GM12878 (cell line): ENCODE data around the gene COL4A4. TPM values are rescaled to one million over a fixed set of nuclear protein-coding genes. Genes with fewer than 3 reads are reported as not detected.

Experiments
- ATAC-seq: fragments of 200-7000 bp; cut with Tn5 transposase; 3 replicates; pipeline ENCODE4 v1.9.1; 2020; ENCODE audit warnings: mild to moderate bottlenecking, moderate library complexity
- BruUV-seq: library from RNA; stranded (reverse); fragments of 400-500 nt; replicated peaks from 2 replicates; lab custom pipeline; 2021; lab: Mats Ljungman, UMichigan
- CTCF ChIA-PET: fragments of 300-600 bp; sonication (Branson Sonifier 250); formaldehyde crosslinking; extraction: SDS; loops from one replicate; lab custom pipeline; 2021; ENCODE audit warnings: inconsistent platforms; lab: Yijun Ruan, JAX
- POLR2A ChIA-PET: fragments of 350-600 bp; formaldehyde crosslinking; extraction: SDS; loops from one replicate; lab custom pipeline; 2021; ENCODE audit warnings: inconsistent platforms; lab: Charles Lee
- RAD21 ChIA-PET: fragments of 300-600 bp; sonication (Branson Sonifier 250); formaldehyde crosslinking; loops from one replicate; lab custom pipeline; 2023; ENCODE audit warnings: antibody characterized with exemption; ENCODE audit not compliant: unreplicated experiment; lab: Charles Lee
- SMC1A ChIA-PET: fragments of 300-600 bp; sonication (Branson Sonifier 250); formaldehyde crosslinking; loops from one replicate; lab custom pipeline; 2023; ENCODE audit not compliant: unreplicated experiment, uncharacterized antibody; lab: Charles Lee
- DNase-seq: peaks from one replicate; pipeline ENCODE4 v3.0.0-alpha.2; 2011; ENCODE audit warnings: low read depth, low spot score
- FAIRE-seq: peaks from 3 replicates; lab custom pipeline; 2011; peaks lifted over from hg19 to GRCh38; lab: Jason Lieb, UNC
- H2AFZ ChIP-seq: 2 replicates; pipeline ENCODE4 v1.6.0; 2011; ENCODE audit warnings: low read depth, low read length, control low read depth; ENCODE audit not compliant: control insufficient read depth
- H3K27ac ChIP-seq: 2 replicates; pipeline ENCODE4 v1.5.1; 2011; ENCODE audit warnings: control low read depth; ENCODE audit not compliant: control insufficient read depth, insufficient read depth
- H3K27me3 ChIP-seq, 2 experiments: replicated peaks in 1 of 2; 2 replicates each; pipeline versions ENCODE4 v1.6.0 to v1.6.1; 2011; ENCODE audit warnings: low read length in 1 of 2; ENCODE audit not compliant: control insufficient read depth in 2 of 2, insufficient read depth in 2 of 2
- H3K36me3 ChIP-seq, 2 experiments: 2 replicates each; pipeline ENCODE4 v1.5.1; 2011; ENCODE audit warnings: low read length in 1 of 2; ENCODE audit not compliant: control insufficient read depth in 2 of 2, insufficient read depth in 2 of 2
- H3K4me1 ChIP-seq: 2 replicates; pipeline ENCODE4 v1.6.1; 2011; ENCODE audit warnings: mild to moderate bottlenecking, low read length, moderate library complexity, mixed read lengths; ENCODE audit not compliant: control insufficient read depth, insufficient read depth
- H3K4me2 ChIP-seq: 2 replicates; pipeline ENCODE4 v1.6.0; 2011; ENCODE audit warnings: control low read depth; ENCODE audit not compliant: control insufficient read depth, insufficient read depth
- H3K4me3 ChIP-seq: fragments of 200-600 bp; sonication (generic); 2 replicates; pipeline ENCODE4 v1.5.1; 2016
- H3K79me2 ChIP-seq: 2 replicates; pipeline ENCODE4 v1.6.0; 2011; ENCODE audit warnings: low read length; ENCODE audit not compliant: control insufficient read depth, insufficient read depth
- H3K9ac ChIP-seq: 2 replicates; pipeline ENCODE4 v1.8.0; 2011; ENCODE audit warnings: low read length, control low read depth, mixed read lengths; ENCODE audit not compliant: control insufficient read depth, insufficient read depth
- H3K9me3 ChIP-seq: replicated peaks from 3 replicates; pipeline ENCODE4 v1.5.1; 2011; ENCODE audit warnings: mild to moderate bottlenecking, low read length; ENCODE audit not compliant: control insufficient read depth, insufficient read depth
- H4K20me1 ChIP-seq: 2 replicates; pipeline ENCODE4 v1.6.0; 2011; ENCODE audit not compliant: control insufficient read depth, insufficient read depth
- ATF7 ChIP-seq: fragments of 450-650 bp; IDR thresholded peaks from 2 replicates; pipeline ENCODE4 v1.6.1; 2016; ENCODE audit warnings: low read depth, mild to moderate bottlenecking
- BRCA1 ChIP-seq: IDR thresholded peaks from 2 replicates; pipeline ENCODE4 v1.6.1; 2011; ENCODE audit warnings: low read depth, low read length, improper control_type of control experiment
- CREB1 ChIP-seq: IDR thresholded peaks from 2 replicates; pipeline ENCODE4 v1.6.1; 2012; ENCODE audit warnings: low read depth, mild to moderate bottlenecking, inconsistent platforms
- GABPA ChIP-seq: IDR thresholded peaks from 2 replicates; pipeline ENCODE4 v1.6.1; 2014; ENCODE audit warnings: antibody characterized with exemption, low read depth, mild to moderate bottlenecking, inconsistent platforms
- JUNB ChIP-seq: IDR thresholded peaks from 2 replicates; pipeline ENCODE4 v1.6.1; 2016; ENCODE audit warnings: antibody characterized with exemption, mild to moderate bottlenecking
- MYB ChIP-seq: fragments of 150-350 bp; IDR thresholded peaks from 2 replicates; pipeline ENCODE4 v1.6.1; 2014; ENCODE audit warnings: mild to moderate bottlenecking, low read depth, low read length, borderline replicate concordance
- WGBS: methylation state at CpG from one replicate; pipeline ENCODE4 v1.1.6; 2016; ENCODE audit warnings: low lambda C conversion rate; ENCODE audit not compliant: insufficient replicate concordance, insufficient coverage; ENCODE audit errors: missing lambda C conversion rate; 5-methylcytosine and 5-hydroxymethylcytosine counted together
- in situ Hi-C: fragments of 300-500 bp; cut with MboI; formaldehyde crosslinking; loops from 9 replicates; pipeline ENCODE4 v1.14.3; 2018; ENCODE audit warnings: mixed read lengths
- intact Hi-C: fragments of 100-400 bp; cut with micrococcal nuclease; formaldehyde crosslinking; loops from one replicate; pipeline ENCODE4 v1.14.2; 2022; ENCODE audit not compliant: unreplicated experiment
- polyA plus RNA-seq, 11 experiments: library from polyadenylated mRNA; depleted of rRNA in 4 of 11; unstranded in 6 of 11; stranded (reverse) in 5 of 11; fragments of >200 nt; fragmentation: Nextera tagmentation in 4 of 11; fragmentation: Illumina TruSeq in 1 of 11; extraction: Ambion mirVana in 4 of 11; extraction: Trizol in 1 of 11; gene quantifications; 1 replicate in 1 of 11; 2 replicates in 10 of 11; pipeline versions ENCODE4 v1.2.1 to v1.2.3, GENCODE V29; 2011 to 2016; ENCODE audit warnings: inconsistent platforms in 2 of 11, missing spikeins in 2 of 11, low read depth in 1 of 11
- total RNA-seq, 4 experiments: library from RNA; depleted of rRNA in 3 of 4; stranded (reverse); fragments of >200 nt in 3 of 4; fragmentation: Illumina TruSeq in 1 of 4; extraction: Trizol in 1 of 4; gene quantifications; 2 replicates each; pipeline versions ENCODE4 v1.2.1 to v1.2.3, GENCODE V29; 2013 to 2021
- TF ChIP-seq, protein P1 (sequence below): fragments of 150-350 bp; IDR thresholded peaks from 2 replicates; pipeline ENCODE4 v1.6.1; 2014; ENCODE audit warnings: mild to moderate bottlenecking, low read depth, low read length
- TF ChIP-seq, protein P2 (sequence below): fragments of 450-650 bp; IDR thresholded peaks from 2 replicates; pipeline ENCODE4 v1.6.1; 2017; ENCODE audit warnings: mild to moderate bottlenecking

COL4A4 gene
- total and polyA plus RNA-seq, 10 of the 15 experiments (the other 5 are each of a cell fraction or from before 2014, with no cell fraction given) = 0.19 to 4.0 (median 2.1) TPM

DNA sequence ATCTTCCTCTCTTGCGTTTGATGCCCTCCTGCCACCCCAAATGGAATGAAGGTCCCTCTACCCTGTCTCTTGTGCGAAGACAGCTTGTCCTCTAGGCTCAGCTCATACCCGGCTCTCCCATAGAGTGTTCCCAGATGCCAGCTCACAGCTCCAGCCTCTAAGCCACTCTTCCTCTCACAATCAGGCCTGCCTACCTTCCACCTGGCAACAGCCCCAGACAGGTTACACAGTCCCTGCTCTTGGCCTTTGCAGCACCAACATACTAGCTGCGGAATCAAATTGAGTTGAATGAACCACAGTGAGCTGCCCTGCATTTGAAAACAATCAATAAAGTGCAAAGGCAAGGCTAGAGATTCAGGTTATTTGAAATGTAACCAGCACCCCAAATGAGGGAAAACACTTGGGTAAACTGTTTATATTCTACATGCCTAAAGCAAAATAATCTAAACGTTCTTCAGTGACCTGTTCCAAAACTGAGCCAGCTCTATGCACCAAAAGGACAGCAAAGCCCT, 105.1 kb downstream of the COL4A4 start (continued):
- TF ChIP-seq, protein P1, sequence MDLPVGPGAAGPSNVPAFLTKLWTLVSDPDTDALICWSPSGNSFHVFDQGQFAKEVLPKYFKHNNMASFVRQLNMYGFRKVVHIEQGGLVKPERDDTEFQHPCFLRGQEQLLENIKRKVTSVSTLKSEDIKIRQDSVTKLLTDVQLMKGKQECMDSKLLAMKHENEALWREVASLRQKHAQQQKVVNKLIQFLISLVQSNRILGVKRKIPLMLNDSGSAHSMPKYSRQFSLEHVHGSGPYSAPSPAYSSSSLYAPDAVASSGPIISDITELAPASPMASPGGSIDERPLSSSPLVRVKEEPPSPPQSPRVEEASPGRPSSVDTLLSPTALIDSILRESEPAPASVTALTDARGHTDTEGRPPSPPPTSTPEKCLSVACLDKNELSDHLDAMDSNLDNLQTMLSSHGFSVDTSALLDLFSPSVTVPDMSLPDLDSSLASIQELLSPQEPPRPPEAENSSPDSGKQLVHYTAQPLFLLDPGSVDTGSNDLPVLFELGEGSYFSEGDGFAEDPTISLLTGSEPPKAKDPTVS = no peak

DNA sequence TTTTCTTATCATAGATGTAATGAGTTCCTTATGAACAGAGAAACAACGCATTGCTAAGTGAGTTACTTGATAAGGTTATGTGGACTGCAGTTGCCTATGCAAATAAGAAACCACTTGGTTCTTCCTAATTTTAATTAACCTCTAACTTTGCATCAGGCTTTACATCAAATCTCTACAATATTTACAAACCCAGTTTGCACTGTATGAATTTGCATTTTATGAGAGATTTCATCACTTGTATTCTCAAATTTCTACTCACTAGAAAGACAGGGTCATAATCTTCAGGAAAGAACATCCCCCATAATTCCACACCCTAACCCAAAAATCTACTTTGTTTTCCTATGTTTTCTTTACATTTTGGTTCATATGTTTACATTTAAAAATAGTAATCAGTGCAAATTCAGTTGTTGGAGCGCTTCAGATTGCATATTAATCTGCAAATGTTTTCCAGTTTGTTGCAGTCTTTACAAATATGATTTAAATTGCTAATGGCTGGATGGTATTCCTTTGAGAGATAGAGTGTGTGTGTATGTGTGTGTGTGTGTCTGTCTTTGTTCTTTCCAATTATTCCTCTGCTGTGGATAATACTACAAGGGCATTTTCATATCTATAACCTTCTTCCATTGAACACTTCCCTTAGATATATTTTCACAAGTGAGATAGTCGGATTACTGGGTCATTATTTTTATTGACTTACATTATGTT, 106.1 kb downstream of the COL4A4 start:
- in situ Hi-C loops = no loop called here
- BruUV-seq = no TSS peak

More for the DNA sequence above, 106.1 kb downstream of the COL4A4 start:
- ChIA-PET SMC1A (no interaction called here), RAD21 (no interaction called here), CTCF (no interaction called here), POLR2A (no interaction called here)
- Histone ChIP-seq H3K27ac (no peak overlapping the region), H3K36me3 (no peaks in the 10 kb centered on the region), H3K4me3 (no peak overlapping the region), H3K27me3 (no peaks in the 10 kb centered on the region), H3K4me1 (no peaks in the 10 kb centered on the region), H3K9me3 (no peaks in the 10 kb centered on the region), H3K4me2 (no peak overlapping the region), H3K79me2 (no peaks in the 10 kb centered on the region), H3K9ac (no peak overlapping the region), H4K20me1 (no peaks in the 10 kb centered on the region), H2AFZ (no peak overlapping the region)
- 97% methylated on average over 3 of the region's 3 CpGs for WGBS
- intact Hi-C loops = no loop called here
- no peak for FAIRE-seq
- no peak for DNase-seq
- ATAC-seq = no peak
- TF ChIP-seq MYB = no peak
- no peak for TF ChIP-seq CREB1
- no peak for TF ChIP-seq GABPA
- TF ChIP-seq, protein P1 = no peak
- no peak for TF ChIP-seq ATF7
- TF ChIP-seq JUNB = no peak
- TF ChIP-seq, protein P2, sequence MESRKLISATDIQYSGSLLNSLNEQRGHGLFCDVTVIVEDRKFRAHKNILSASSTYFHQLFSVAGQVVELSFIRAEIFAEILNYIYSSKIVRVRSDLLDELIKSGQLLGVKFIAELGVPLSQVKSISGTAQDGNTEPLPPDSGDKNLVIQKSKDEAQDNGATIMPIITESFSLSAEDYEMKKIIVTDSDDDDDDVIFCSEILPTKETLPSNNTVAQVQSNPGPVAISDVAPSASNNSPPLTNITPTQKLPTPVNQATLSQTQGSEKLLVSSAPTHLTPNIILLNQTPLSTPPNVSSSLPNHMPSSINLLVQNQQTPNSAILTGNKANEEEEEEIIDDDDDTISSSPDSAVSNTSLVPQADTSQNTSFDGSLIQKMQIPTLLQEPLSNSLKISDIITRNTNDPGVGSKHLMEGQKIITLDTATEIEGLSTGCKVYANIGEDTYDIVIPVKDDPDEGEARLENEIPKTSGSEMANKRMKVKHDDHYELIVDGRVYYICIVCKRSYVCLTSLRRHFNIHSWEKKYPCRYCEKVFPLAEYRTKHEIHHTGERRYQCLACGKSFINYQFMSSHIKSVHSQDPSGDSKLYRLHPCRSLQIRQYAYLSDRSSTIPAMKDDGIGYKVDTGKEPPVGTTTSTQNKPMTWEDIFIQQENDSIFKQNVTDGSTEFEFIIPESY = no peak
- TF ChIP-seq BRCA1 = no peak
